ENCODE measurements around the gene CLCF1. TPM values are rescaled to one million over a fixed set of nuclear protein-coding genes. Genes with fewer than 3 reads are reported as not detected.

Gene CLCF1
- total RNA-seq, 4 donors from 2014 or later = 2.2 to 3.3 (median 2.5) TPM

DNA sequence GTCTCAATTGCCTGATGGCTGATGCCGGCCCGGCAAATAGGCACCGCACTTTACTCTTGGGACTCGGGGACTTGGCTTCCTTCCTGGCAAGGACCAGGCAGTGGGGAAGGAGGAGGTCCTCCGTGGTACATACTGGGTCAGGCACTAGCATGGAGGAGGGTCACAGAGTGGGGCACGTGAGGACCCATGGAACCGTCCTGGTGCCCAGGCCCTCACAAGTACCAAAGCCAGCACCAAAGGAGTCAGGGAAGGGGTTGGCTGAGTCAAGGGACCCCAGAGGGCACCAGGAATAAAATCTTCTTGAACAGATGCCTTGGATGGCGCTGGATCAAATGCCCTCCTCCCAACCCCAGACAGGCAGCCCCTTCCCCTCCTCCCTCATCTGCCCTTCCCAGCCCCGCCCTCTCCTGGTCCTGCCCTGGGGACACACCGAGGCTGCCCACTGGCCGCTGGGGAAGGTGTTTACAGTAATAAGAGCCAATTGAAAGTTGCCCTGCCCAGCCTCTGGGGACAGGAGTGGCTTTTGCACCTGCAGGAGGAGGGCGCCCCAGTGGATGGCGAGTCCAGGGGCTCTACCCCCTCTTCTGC lies 36.5 kb upstream of the CLCF1 start:
- 28 to 35% methylated on average over 8 to 13 of the region's 13 CpGs for WGBS, 2 donors

DNA sequence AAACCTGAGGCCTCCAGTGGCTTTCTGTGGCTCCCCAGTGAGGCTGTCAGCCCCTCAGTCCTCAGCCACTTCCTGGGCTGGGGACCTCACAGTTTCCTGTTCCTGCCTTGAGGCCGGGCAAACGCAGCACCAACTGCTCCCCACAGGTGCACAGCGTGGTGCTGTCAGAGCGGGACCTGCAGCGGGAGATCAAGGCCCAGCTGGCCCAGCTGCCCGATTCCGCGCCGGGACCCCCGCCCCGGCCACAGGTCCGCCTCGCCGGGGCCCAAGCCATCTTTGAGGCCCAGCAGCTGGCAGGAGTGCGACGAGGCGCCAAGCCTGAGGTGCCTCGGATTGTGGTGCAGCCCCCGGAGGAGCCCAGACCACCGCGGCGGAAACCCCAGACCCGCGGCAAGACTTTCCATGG lies 35.9 kb upstream of the CLCF1 start:
- DNase-seq (ENCODE audit: low spot score in 2 of 2) = no peak
- intact Hi-C loops (cut with DNase I; ENCODE audit: low total_unique reads) = no loop called here
- WGBS, 2 donors = 64 to 77% methylated on average over 23 to 24 of the region's 24 CpGs
- TF ChIP-seq, protein P1, sequence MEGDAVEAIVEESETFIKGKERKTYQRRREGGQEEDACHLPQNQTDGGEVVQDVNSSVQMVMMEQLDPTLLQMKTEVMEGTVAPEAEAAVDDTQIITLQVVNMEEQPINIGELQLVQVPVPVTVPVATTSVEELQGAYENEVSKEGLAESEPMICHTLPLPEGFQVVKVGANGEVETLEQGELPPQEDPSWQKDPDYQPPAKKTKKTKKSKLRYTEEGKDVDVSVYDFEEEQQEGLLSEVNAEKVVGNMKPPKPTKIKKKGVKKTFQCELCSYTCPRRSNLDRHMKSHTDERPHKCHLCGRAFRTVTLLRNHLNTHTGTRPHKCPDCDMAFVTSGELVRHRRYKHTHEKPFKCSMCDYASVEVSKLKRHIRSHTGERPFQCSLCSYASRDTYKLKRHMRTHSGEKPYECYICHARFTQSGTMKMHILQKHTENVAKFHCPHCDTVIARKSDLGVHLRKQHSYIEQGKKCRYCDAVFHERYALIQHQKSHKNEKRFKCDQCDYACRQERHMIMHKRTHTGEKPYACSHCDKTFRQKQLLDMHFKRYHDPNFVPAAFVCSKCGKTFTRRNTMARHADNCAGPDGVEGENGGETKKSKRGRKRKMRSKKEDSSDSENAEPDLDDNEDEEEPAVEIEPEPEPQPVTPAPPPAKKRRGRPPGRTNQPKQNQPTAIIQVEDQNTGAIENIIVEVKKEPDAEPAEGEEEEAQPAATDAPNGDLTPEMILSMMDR (IDR thresholded peaks at IDR 0.05) = no peak
- no peak overlapping the region for H3K4me3 ChIP-seq (ENCODE audit: low read depth, poor library complexity, severe bottlenecking)

More for the DNA sequence above, 36.5 kb upstream of the CLCF1 start:
- intact Hi-C loops (cut with DNase I; ENCODE audit: low total_unique reads) = no loop called here
- no peak for DNase-seq (ENCODE audit: low spot score in 2 of 2)
- TF ChIP-seq POLR2A (IDR thresholded peaks at IDR 0.05) = no peak
- TF ChIP-seq, protein P1 (IDR thresholded peaks at IDR 0.05) = no peak
- H3K4me3 ChIP-seq (ENCODE audit: low read depth, poor library complexity, severe bottlenecking) = no peak overlapping the region

DNA sequence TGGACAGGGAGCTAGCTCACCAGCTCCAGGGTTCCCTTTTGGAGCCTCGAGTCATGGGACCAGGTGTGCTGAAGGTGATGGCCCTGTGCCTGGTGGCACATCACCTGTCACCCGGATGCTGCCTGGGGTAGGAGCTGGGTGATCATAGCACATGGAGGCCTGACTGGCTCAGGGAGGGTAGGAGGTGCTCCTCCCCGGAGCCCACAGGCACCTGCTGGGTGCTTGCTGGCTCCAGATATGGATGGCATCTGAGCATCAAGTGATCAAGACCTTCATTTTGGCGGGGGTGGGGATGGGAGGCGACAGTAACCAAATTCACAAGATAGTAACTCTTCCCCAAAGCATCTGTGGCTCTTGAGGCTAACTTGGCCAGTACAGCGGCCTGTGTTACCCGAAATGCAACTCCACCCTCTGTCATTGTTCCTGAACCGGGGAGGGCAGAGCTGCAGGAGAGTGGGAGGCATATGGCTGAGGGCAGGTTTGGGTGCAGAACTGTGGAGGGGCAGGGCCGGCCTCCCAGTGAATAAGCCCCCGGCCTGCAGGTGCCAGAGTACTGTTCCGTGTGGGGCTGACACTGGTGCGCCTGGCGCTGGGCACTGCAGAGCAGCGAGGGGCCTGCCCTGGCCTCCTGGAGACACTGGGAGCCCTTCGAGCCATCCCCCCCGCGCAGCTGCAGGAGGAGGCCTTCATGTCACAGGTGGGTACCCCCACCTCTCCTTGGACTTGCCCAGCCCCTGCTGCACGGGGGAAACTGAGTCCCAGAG lies 35.2 kb upstream of the CLCF1 start:
- no peak overlapping the region for H3K4me3 ChIP-seq (ENCODE audit: low read depth, poor library complexity, severe bottlenecking)
- DNase-seq (ENCODE audit: low spot score in 2 of 2) = no peak
- TF ChIP-seq, protein P1 (IDR thresholded peaks at IDR 0.05) = no peak
- no peak for TF ChIP-seq POLR2A (IDR thresholded peaks at IDR 0.05)
- 72 to 77% methylated on average over 8 to 10 of the region's 18 CpGs for WGBS, 2 donors
- intact Hi-C loops (cut with DNase I; ENCODE audit: low total_unique reads) = no loop called here

DNA sequence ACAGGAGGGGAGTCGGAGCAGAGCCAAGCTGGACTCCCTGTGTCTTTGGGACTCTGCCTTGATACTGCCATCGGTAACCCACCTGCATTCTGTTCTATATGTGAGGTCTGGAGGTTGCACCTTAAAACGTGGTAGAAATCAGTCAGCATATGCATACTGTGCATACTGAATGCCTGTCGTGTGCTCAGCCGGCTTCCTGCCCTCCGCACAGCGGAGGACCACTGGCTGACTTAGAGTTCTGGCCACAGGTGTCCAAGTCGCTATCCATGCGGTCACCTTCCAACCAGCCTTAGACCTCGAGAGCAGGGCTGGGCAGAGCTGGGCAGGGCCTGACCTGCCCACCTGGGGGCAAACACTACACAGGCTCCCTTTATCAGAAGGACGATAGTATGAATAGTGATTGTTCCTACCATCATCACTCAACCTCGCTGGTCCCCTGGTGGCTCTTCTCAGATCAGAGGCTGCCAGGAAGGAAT lies 34.3 kb upstream of the CLCF1 start:
- H3K4me3 ChIP-seq (ENCODE audit: low read depth, poor library complexity, severe bottlenecking) = no peak overlapping the region
- WGBS, 2 donors = 61 to 66% methylated on average over 10 to 12 of the region's 12 CpGs
- TF ChIP-seq POLR2A (IDR thresholded peaks at IDR 0.05) = no peak
- TF ChIP-seq, protein P1 (IDR thresholded peaks at IDR 0.05) = no peak
- intact Hi-C loops (cut with DNase I; ENCODE audit: low total_unique reads) = no loop called here
- DNase-seq (ENCODE audit: low spot score in 2 of 2) = no peak

DNA sequence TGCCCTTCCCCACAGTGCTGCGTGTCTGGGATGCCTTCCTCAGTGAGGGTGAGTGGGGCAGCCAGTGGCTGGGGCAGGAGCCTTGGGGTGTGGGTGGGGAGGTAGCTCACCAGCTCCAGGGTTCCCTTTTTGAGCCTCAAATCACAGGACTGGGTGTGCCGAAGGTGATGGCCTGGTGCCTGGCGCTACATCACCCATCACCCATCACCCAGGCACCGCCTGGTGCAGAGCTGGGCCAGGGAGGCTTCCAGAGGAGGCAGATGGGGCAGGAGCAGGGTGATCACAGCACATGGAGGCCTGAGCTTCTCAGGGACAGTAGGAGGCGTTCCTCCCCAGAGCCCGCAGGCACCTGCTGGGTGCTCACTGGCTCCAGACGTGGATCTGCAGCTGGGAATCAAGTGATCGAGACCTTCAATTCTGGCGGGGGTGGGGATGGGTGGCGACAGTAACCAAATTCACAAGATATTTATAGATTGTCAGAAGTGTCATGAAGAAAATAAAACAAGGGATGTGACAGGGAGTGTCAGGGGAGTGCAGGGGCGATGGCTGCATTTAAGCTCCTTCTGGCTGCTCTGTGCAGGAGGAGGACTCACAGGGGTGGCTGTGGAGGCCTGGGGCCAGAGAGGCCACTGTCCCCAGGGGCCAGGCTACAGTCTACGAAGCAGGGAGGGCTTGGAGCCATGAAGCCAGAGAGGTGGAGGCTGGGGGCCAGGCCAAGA lies 33.7 kb upstream of the CLCF1 start:
- H3K4me3 ChIP-seq (ENCODE audit: low read depth, poor library complexity, severe bottlenecking) = no peak overlapping the region
- DNase-seq (ENCODE audit: low spot score in 2 of 2) = no peak
- intact Hi-C loops (cut with DNase I; ENCODE audit: low total_unique reads) = no loop called here
- TF ChIP-seq POLR2A (IDR thresholded peaks at IDR 0.05) = no peak
- TF ChIP-seq, protein P1 (IDR thresholded peaks at IDR 0.05) = no peak
- 33 to 39% methylated on average over 12 of the region's 12 CpGs for WGBS, 2 donors

Data from lower leg skin (tissue), 4 donors.